H1 (cell line): Measurements from ENCODE around the gene PRRX2. TPM values are rescaled to one million over a fixed set of nuclear protein-coding genes. Genes with fewer than 3 reads are reported as not detected.

Experiments
- KDM4A ChIP-seq: IDR thresholded peaks from one replicate; pipeline ENCODE4 v1.7.1; 2012; ENCODE audit warnings: low read depth, mild to moderate bottlenecking, moderate library complexity, low read length, inconsistent platforms; ENCODE audit not compliant: severe bottlenecking
- polyA plus RNA-seq, 7 experiments: library from polyadenylated mRNA; depleted of rRNA in 3 of 7; stranded (reverse) in 5 of 7; unstranded in 2 of 7; fragments of >200 nt in 5 of 7; fragments of 200-250 nt in 2 of 7; gene quantifications; 1 replicate in 5 of 7; 2 replicates in 1 of 7; 4 replicates in 1 of 7; pipeline versions ENCODE4 v1.2.1 to v1.2.3, GENCODE V29; 2011 to 2013; ENCODE audit warnings: missing spikeins in 2 of 7, mixed read lengths in 2 of 7
- total RNA-seq: library from RNA; stranded (reverse); fragmentation: NEBNext Ultra II Directional; extraction: Animal tissue kit (Norgen Biotek cat#: 25700); gene quantifications from 2 replicates; pipeline ENCODE4 v1.2.1, GENCODE V29; 2021
- TF ChIP-seq, protein P1 (sequence below), 3 experiments: IDR thresholded peaks; 1 replicate in 2 of 3; 2 replicates in 1 of 3; pipeline versions ENCODE4 v1.5.1 to v1.6.1; 2011; ENCODE audit warnings: low read length in 3 of 3, mild to moderate bottlenecking in 3 of 3, inconsistent platforms in 2 of 3, low read depth in 1 of 3, moderate library complexity in 1 of 3; ENCODE audit not compliant: insufficient read depth in 1 of 3; ENCODE audit errors: control extremely low read depth in 1 of 3

The PRRX2 gene
- total and polyA plus RNA-seq, 2 of the 8 experiments (the other 6 are each of a cell fraction or from before 2014, with no cell fraction given): 5.8 to 9.2 TPM

DNA sequence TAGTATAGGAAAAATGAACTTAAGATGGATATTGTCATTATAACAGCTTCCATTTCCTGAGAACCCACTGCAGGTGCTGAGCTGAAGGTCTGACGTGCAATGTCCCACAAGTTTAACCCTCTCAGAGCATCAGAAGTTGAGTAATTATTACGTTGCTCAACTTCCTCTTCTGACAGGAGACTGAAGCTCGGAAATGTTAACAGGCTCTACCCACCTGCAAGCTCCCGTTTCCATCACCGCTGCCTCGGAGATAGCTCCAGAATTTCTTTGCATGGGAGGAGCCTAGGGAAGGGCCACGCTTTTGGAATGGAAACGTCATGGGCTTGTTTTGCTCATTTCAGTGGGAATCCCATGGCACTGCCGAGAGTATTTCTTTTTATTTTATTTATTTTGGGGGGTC is 40.5 kb upstream of the PRRX2 start (continued):
- TF ChIP-seq, protein P1, sequence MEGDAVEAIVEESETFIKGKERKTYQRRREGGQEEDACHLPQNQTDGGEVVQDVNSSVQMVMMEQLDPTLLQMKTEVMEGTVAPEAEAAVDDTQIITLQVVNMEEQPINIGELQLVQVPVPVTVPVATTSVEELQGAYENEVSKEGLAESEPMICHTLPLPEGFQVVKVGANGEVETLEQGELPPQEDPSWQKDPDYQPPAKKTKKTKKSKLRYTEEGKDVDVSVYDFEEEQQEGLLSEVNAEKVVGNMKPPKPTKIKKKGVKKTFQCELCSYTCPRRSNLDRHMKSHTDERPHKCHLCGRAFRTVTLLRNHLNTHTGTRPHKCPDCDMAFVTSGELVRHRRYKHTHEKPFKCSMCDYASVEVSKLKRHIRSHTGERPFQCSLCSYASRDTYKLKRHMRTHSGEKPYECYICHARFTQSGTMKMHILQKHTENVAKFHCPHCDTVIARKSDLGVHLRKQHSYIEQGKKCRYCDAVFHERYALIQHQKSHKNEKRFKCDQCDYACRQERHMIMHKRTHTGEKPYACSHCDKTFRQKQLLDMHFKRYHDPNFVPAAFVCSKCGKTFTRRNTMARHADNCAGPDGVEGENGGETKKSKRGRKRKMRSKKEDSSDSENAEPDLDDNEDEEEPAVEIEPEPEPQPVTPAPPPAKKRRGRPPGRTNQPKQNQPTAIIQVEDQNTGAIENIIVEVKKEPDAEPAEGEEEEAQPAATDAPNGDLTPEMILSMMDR (IDR thresholded peaks at IDR 0.05; ENCODE audit: control extremely low read depth in 1 of 3, insufficient read depth in 1 of 3, low read depth in 1 of 3, low read length in 3 of 3): no peak
- TF ChIP-seq KDM4A: no peak
- TF ChIP-seq, all 59 proteins: peak for 0
